Liver (tissue), 9 donors: ENCODE data around the gene NHSL2. TPM values are rescaled to one million over a fixed set of nuclear protein-coding genes. Genes with fewer than 3 reads are reported as not detected.

ENCODE experiments used
- DNase-seq: peaks from one replicate; pipeline ENCODE4 v3.0.0-alpha.2; 2017; ENCODE audit warnings: low spot score
- H3K27ac ChIP-seq, 2 donors: one replicate each; pipeline ENCODE4 v1.7.0; 2013; ENCODE audit warnings: inconsistent platforms in 2 of 2, low read length in 2 of 2, control low read depth in 1 of 2, low read depth in 1 of 2, mild to moderate bottlenecking in 1 of 2
- H3K27me3 ChIP-seq, 4 donors: one replicate each; pipeline versions ENCODE4 v1.6.1 to v1.7.0; 2013; ENCODE audit warnings: low read length in 3 of 4, inconsistent platforms in 1 of 4, mild to moderate bottlenecking in 1 of 4, moderate library complexity in 1 of 4; ENCODE audit not compliant: control insufficient read depth in 4 of 4, insufficient read depth in 4 of 4
- H3K36me3 ChIP-seq, 4 donors: one replicate each; pipeline versions ENCODE4 v1.6.1 to v1.7.0; 2013; ENCODE audit warnings: low read length in 3 of 4, mild to moderate bottlenecking in 3 of 4, low read depth in 1 of 4, moderate library complexity in 1 of 4; ENCODE audit not compliant: control insufficient read depth in 4 of 4, insufficient read depth in 3 of 4
- H3K4me1 ChIP-seq, 4 donors: one replicate each; pipeline versions ENCODE4 v1.6.1 to v1.7.0; 2013; ENCODE audit warnings: low read length in 3 of 4, mild to moderate bottlenecking in 3 of 4, moderate library complexity in 1 of 4; ENCODE audit not compliant: control insufficient read depth in 4 of 4, insufficient read depth in 4 of 4
- H3K4me3 ChIP-seq, 3 donors: one replicate each; pipeline versions ENCODE4 v1.6.1 to v1.7.0; 2013; ENCODE audit warnings: low read length in 3 of 3, control low read depth in 1 of 3, low read depth in 1 of 3, mild to moderate bottlenecking in 1 of 3
- H3K9ac ChIP-seq, 2 donors: one replicate each; pipeline ENCODE4 v1.7.0; 2013; ENCODE audit warnings: low read length in 2 of 2, mild to moderate bottlenecking in 2 of 2, moderate library complexity in 2 of 2, control low read depth in 1 of 2, low read depth in 1 of 2
- H3K9me3 ChIP-seq, 4 donors: one replicate each; pipeline versions ENCODE4 v1.6.1 to v1.7.0; 2013; ENCODE audit warnings: low read length in 3 of 4; ENCODE audit not compliant: control insufficient read depth in 4 of 4
- ATF3 ChIP-seq: IDR thresholded peaks from 2 replicates; pipeline ENCODE4 v1.6.1; 2016; ENCODE audit warnings: antibody characterized with exemption
- EGR1 ChIP-seq, 2 donors: IDR thresholded peaks; 2 replicates each; pipeline ENCODE4 v1.6.1; 2016 to 2018; ENCODE audit warnings: antibody characterized with exemption in 2 of 2, low read depth in 2 of 2
- FOXA1 ChIP-seq: IDR thresholded peaks from 2 replicates; pipeline ENCODE4 v1.6.1; 2016; ENCODE audit warnings: antibody characterized with exemption
- FOXA2 ChIP-seq: IDR thresholded peaks from 2 replicates; pipeline ENCODE4 v1.6.1; 2016; ENCODE audit warnings: antibody characterized with exemption
- GABPA ChIP-seq, 2 donors: IDR thresholded peaks in 1 of 2; conservative IDR thresholded peaks in 1 of 2; 2 replicates each; pipeline ENCODE4 v1.6.1; 2016; ENCODE audit warnings: antibody characterized with exemption in 2 of 2, mild to moderate bottlenecking in 1 of 2, moderate library complexity in 1 of 2
- HNF4A ChIP-seq, 2 donors: conservative IDR thresholded peaks; 2 replicates each; pipeline ENCODE4 v1.6.1; 2016; ENCODE audit warnings: antibody characterized with exemption in 2 of 2, mild to moderate bottlenecking in 2 of 2
- HNF4G ChIP-seq: IDR thresholded peaks from 2 replicates; pipeline ENCODE4 v1.6.1; 2016; ENCODE audit warnings: antibody characterized with exemption
- JUND ChIP-seq, 2 donors: IDR thresholded peaks; 2 replicates each; pipeline ENCODE4 v1.6.1; 2016; ENCODE audit warnings: antibody characterized with exemption in 2 of 2
- NR2F2 ChIP-seq: IDR thresholded peaks from 2 replicates; pipeline ENCODE4 v1.6.1; 2016; ENCODE audit warnings: antibody characterized with exemption
- RXRA ChIP-seq, 2 donors: IDR thresholded peaks; 2 replicates each; pipeline ENCODE4 v1.6.1; 2017 to 2018; ENCODE audit warnings: antibody characterized with exemption in 2 of 2, mild to moderate bottlenecking in 1 of 2
- SP1 ChIP-seq: IDR thresholded peaks from 2 replicates; pipeline ENCODE4 v1.6.1; 2018; ENCODE audit warnings: antibody characterized with exemption, mild to moderate bottlenecking
- TAF1 ChIP-seq: conservative IDR thresholded peaks from 2 replicates; pipeline ENCODE4 v1.6.1; 2016; ENCODE audit warnings: antibody characterized with exemption, mild to moderate bottlenecking
- YY1 ChIP-seq: IDR thresholded peaks from 2 replicates; pipeline ENCODE4 v1.6.1; 2016; ENCODE audit warnings: antibody characterized with exemption, mild to moderate bottlenecking
- ZBTB33 ChIP-seq: IDR thresholded peaks from 2 replicates; pipeline ENCODE4 v1.6.1; 2016; ENCODE audit warnings: antibody characterized with exemption
- WGBS: extraction: QIAGEN DNeasy Blood & Tissue Kit; methylation state at CpG from one replicate; pipeline ENCODE4 v1.1.7; 2013; 5-methylcytosine and 5-hydroxymethylcytosine counted together
- polyA plus RNA-seq, 2 donors: library from polyadenylated mRNA; stranded (reverse) in 1 of 2; unstranded in 1 of 2; fragments of 200-250 nt in 1 of 2; fragments of >200 nt in 1 of 2; fragmentation: Nextera tagmentation in 1 of 2; extraction: Ambion mirVana in 1 of 2; gene quantifications; one replicate each; pipeline versions ENCODE4 v1.2.1 to v1.2.3, GENCODE V29; 2013 to 2015
- total RNA-seq, 2 donors: library from RNA; depleted of rRNA; stranded (reverse); fragments of >200 nt; gene quantifications; one replicate each; pipeline ENCODE4 v1.2.3, GENCODE V29; 2014
- TF ChIP-seq, protein P1 (sequence below): IDR thresholded peaks from 2 replicates; pipeline ENCODE4 v1.6.1; 2016; ENCODE audit warnings: antibody characterized with exemption
- TF ChIP-seq, protein P2 (sequence below): IDR thresholded peaks from 2 replicates; pipeline ENCODE4 v1.6.1; 2016; ENCODE audit warnings: antibody characterized with exemption, mild to moderate bottlenecking
- TF ChIP-seq, protein P3 (sequence below): fragments of 150-350 bp; IDR thresholded peaks from 2 replicates; pipeline ENCODE4 v1.5.1; 2017; ENCODE audit warnings: improper control_type of control experiment, low read depth, low read length; ENCODE audit not compliant: missing input control
- donor health status: healthy.
- donor health status: healthy.
- donor health status: healthy.
- donor health status: healthy.
- donor health status: healthy.

Gene NHSL2
- total and polyA plus RNA-seq, 4 donors, result 0.45 to 1.3 (median 1.1) TPM

DNA sequence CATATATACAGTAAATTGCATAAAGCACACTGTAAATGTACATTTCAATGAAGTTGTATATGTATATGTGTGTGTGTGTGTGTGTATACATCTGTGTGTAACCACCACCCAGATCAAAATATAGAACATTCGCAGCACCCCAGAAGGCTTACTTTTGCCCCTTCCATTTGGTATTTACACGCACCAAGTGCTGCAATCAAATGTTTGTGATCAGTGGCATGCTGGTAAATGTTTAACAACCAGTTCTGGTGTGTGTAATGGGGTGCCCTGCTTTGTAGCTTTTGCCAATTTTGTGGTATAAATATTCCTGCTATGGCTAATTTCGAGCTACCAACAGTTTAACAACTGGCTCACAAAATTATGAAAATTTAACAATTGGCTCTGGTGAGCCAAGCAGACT, 119.8 kb downstream of the NHSL2 start:
- H3K9ac ChIP-seq, result peak overlapping the region in 1 of 2 donors; percentile 28
- H3K27me3 ChIP-seq, result no peaks in the 10 kb centered on the region
- H3K4me1 ChIP-seq, result peaks cover 8 to 23% (median 18%) of the 10 kb centered on the region in 4 donors
- WGBS, result 33% methylated on average over 3 of the region's 3 CpGs
- H3K4me3 ChIP-seq, result no peak overlapping the region
- peak; percentile 12 for DNase-seq
- H3K9me3 ChIP-seq, result no peaks in the 10 kb centered on the region
- no peaks in the 10 kb centered on the region for H3K36me3 ChIP-seq
- no peak for TF ChIP-seq ATF3
- no peak for TF ChIP-seq EGR1 (IDR thresholded peaks at IDR 0.05; ENCODE audit: low read depth in 2 of 2)
- peak; percentile 29 for TF ChIP-seq FOXA2
- TF ChIP-seq SP1, result peak; percentile 56
- peak; percentile 10 for TF ChIP-seq ZBTB33
- TF ChIP-seq JUND (IDR thresholded peaks at IDR 0.05), result no peak
- peak; percentile 41 for TF ChIP-seq YY1
- no peak for TF ChIP-seq HNF4G
- H3K27ac ChIP-seq, result peak overlapping the region; percentile 80 to 93

- H3K36me3 ChIP-seq, result no peaks in the 10 kb centered on the region
- H3K27me3 ChIP-seq, result no peaks in the 10 kb centered on the region
- peaks cover 8 to 23% (median 18%) of the 10 kb centered on the region in 4 donors for H3K4me1 ChIP-seq
- 93% methylated on average over 1 of the region's 1 CpG for WGBS
- no peak overlapping the region for H3K4me3 ChIP-seq
- peak overlapping the region; percentile 80 to 93 for H3K27ac ChIP-seq
- TF ChIP-seq GABPA (IDR thresholded peaks at IDR 0.05 in 1 of 2, conservative IDR thresholded peaks at IDR 0.05 in 1 of 2) (no peak), JUND (IDR thresholded peaks at IDR 0.05) (no peak), FOXA1 (no peak), EGR1 (IDR thresholded peaks at IDR 0.05; ENCODE audit: low read depth in 2 of 2) (no peak), NR2F2 (no peak), TAF1 (no peak), HNF4A (conservative IDR thresholded peaks at IDR 0.05) (no peak), ZBTB33 (no peak), FOXA2 (no peak), YY1 (no peak), RXRA (IDR thresholded peaks at IDR 0.05) (no peak)
- TF ChIP-seq, protein P1, sequence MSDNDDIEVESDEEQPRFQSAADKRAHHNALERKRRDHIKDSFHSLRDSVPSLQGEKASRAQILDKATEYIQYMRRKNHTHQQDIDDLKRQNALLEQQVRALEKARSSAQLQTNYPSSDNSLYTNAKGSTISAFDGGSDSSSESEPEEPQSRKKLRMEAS, result no peak
- TF ChIP-seq, protein P2, sequence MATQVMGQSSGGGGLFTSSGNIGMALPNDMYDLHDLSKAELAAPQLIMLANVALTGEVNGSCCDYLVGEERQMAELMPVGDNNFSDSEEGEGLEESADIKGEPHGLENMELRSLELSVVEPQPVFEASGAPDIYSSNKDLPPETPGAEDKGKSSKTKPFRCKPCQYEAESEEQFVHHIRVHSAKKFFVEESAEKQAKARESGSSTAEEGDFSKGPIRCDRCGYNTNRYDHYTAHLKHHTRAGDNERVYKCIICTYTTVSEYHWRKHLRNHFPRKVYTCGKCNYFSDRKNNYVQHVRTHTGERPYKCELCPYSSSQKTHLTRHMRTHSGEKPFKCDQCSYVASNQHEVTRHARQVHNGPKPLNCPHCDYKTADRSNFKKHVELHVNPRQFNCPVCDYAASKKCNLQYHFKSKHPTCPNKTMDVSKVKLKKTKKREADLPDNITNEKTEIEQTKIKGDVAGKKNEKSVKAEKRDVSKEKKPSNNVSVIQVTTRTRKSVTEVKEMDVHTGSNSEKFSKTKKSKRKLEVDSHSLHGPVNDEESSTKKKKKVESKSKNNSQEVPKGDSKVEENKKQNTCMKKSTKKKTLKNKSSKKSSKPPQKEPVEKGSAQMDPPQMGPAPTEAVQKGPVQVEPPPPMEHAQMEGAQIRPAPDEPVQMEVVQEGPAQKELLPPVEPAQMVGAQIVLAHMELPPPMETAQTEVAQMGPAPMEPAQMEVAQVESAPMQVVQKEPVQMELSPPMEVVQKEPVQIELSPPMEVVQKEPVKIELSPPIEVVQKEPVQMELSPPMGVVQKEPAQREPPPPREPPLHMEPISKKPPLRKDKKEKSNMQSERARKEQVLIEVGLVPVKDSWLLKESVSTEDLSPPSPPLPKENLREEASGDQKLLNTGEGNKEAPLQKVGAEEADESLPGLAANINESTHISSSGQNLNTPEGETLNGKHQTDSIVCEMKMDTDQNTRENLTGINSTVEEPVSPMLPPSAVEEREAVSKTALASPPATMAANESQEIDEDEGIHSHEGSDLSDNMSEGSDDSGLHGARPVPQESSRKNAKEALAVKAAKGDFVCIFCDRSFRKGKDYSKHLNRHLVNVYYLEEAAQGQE, result no peak
- TF ChIP-seq, protein P3, sequence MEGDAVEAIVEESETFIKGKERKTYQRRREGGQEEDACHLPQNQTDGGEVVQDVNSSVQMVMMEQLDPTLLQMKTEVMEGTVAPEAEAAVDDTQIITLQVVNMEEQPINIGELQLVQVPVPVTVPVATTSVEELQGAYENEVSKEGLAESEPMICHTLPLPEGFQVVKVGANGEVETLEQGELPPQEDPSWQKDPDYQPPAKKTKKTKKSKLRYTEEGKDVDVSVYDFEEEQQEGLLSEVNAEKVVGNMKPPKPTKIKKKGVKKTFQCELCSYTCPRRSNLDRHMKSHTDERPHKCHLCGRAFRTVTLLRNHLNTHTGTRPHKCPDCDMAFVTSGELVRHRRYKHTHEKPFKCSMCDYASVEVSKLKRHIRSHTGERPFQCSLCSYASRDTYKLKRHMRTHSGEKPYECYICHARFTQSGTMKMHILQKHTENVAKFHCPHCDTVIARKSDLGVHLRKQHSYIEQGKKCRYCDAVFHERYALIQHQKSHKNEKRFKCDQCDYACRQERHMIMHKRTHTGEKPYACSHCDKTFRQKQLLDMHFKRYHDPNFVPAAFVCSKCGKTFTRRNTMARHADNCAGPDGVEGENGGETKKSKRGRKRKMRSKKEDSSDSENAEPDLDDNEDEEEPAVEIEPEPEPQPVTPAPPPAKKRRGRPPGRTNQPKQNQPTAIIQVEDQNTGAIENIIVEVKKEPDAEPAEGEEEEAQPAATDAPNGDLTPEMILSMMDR, result no peak
- H3K9ac ChIP-seq, result no peak overlapping the region
- DNase-seq, result no peak
- no peaks in the 10 kb centered on the region for H3K9me3 ChIP-seq
These were observed 120.5 kb downstream of the NHSL2 start for GRCh38 chrX:72031118-72031517.
